EL (cell line): ENCODE data around the gene UBAC2.
A peak's percentile ranks its signal among the peaks of the same experiment; 100 is the strongest.
"Not testable (repeated sequence)": the region's sequence is repeated elsewhere in the genome, so short reads cannot be mapped to it uniquely, and the experiment has no call there.

Experiments used
- DNase-seq: peaks from one replicate; pipeline ENCODE4 v3.0.0-alpha.2; 2016

UBAC2 gene

GRCh38 chr13:99383946-99384345, 183.3 kb downstream of the UBAC2 start:
- no peak for DNase-seq

GRCh38 chr13:99384468-99384867, 183.8 kb downstream of the UBAC2 start:
- no peak for DNase-seq

GRCh38 chr13:99385161-99385560, 184.5 kb downstream of the UBAC2 start:
- DNase-seq: no peak

GRCh38 chr13:99385940-99386339, 185.3 kb downstream of the UBAC2 start:
- DNase-seq: no peak

GRCh38 chr13:99386495-99386894, 185.8 kb downstream of the UBAC2 start:
- no peak for DNase-seq

- DNase-seq: peak; percentile 29
These were observed 186.5 kb downstream of the UBAC2 start for GRCh38 chr13:99386911-99387788.

GRCh38 chr13:99388334-99388923, 187.8 kb downstream of the UBAC2 start:
- DNase-seq: no peak

- not testable (repeated sequence) for DNase-seq
These were observed 188.4 kb downstream of the UBAC2 start for GRCh38 chr13:99389094-99389493.

GRCh38 chr13:99389520-99390304, 189.1 kb downstream of the UBAC2 start:
- DNase-seq: no peak

GRCh38 chr13:99390601-99391000, 189.9 kb downstream of the UBAC2 start:
- no peak for DNase-seq

- no peak for DNase-seq
These were observed 191.3 kb downstream of the UBAC2 start for GRCh38 chr13:99391781-99392469.

- DNase-seq: no peak
These were observed 191.9 kb downstream of the UBAC2 start for GRCh38 chr13:99392470-99393135.

GRCh38 chr13:99393391-99393790, 192.7 kb downstream of the UBAC2 start:
- DNase-seq: not testable (repeated sequence)

GRCh38 chr13:99393791-99394735, 193.4 kb downstream of the UBAC2 start:
- no peak for DNase-seq

- DNase-seq: no peak
These were observed 194.8 kb downstream of the UBAC2 start for GRCh38 chr13:99395436-99395835.

- no peak for DNase-seq
These were observed 195.8 kb downstream of the UBAC2 start for GRCh38 chr13:99396446-99396845.

- DNase-seq: no peak
These were observed 197.4 kb downstream of the UBAC2 start for GRCh38 chr13:99398071-99398470.

- no peak for DNase-seq
These were observed 198.4 kb downstream of the UBAC2 start for GRCh38 chr13:99398916-99399622.

GRCh38 chr13:99399623-99399974, 198.9 kb downstream of the UBAC2 start:
- no peak for DNase-seq

- no peak for DNase-seq
These were observed 202.9 kb downstream of the UBAC2 start for GRCh38 chr13:99403458-99403971.
